DOHH2 (cell line): ENCODE data around the gene C19orf25.

Experiments
- EZH2phosphoT487 ChIP-seq: fragments of 200-600 bp; sonication (generic); IDR thresholded peaks from 2 replicates; pipeline ENCODE4 v1.6.1; 2017; ENCODE audit warnings: borderline replicate concordance, mild to moderate bottlenecking, antibody characterized with exemption, low read length, moderate library complexity, mixed read lengths
- TF ChIP-seq, protein P1 (sequence below): fragments of 200-600 bp; sonication (generic); IDR thresholded peaks from one replicate; pipeline ENCODE4 v1.5.1; 2014; ENCODE audit warnings: antibody characterized with exemption, mild to moderate bottlenecking, low read depth, low read length; ENCODE audit not compliant: poor library complexity, severe bottlenecking

DNA sequence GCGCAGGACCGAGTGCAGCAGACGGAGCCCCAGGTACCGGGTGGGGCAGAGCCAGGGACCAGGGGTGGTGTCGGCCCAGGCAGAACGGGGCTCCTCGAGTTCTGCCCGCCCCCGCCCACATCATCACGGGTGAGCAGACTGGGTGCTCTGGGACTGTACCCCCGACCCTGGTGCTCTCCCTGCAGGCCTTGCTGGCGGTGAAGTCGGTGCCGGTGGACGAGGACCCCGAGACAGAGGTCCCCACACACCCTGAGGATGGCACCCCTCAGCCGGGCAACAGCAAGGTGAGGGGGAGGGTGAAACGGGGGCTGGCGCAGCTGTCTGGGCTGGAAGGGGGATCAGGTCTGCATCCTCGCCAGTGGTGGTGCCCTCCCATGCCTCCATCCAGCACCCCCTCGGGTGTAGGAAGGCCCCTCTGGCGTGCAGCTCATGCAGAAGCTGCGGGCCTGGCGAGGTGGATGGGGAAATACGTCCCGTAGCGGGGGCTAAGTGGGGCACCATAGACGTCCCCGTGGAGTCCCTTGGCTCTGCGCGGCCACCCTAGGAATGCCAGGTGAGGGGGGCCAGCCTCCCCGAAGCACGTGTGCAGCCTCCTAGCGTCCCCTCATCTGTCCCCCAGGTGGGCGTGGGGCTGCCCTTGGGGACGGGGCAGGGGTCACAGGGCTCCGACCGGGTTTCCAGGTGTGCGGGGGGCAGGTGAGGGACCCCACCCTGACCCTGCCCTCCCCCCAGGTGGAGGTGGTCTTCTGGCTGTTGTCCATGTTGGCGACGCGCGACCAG, 22.7 kb downstream of the C19orf25 start:
- TF ChIP-seq, protein P1, sequence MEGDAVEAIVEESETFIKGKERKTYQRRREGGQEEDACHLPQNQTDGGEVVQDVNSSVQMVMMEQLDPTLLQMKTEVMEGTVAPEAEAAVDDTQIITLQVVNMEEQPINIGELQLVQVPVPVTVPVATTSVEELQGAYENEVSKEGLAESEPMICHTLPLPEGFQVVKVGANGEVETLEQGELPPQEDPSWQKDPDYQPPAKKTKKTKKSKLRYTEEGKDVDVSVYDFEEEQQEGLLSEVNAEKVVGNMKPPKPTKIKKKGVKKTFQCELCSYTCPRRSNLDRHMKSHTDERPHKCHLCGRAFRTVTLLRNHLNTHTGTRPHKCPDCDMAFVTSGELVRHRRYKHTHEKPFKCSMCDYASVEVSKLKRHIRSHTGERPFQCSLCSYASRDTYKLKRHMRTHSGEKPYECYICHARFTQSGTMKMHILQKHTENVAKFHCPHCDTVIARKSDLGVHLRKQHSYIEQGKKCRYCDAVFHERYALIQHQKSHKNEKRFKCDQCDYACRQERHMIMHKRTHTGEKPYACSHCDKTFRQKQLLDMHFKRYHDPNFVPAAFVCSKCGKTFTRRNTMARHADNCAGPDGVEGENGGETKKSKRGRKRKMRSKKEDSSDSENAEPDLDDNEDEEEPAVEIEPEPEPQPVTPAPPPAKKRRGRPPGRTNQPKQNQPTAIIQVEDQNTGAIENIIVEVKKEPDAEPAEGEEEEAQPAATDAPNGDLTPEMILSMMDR: no peak
- no peak for TF ChIP-seq EZH2phosphoT487
